OCI-LY3 (cell line): ENCODE data around the gene MAD1L1.

Experiments used
- CTCF ChIP-seq: fragments of 200-600, 300-600 bp; sonication (generic); IDR thresholded peaks from 2 replicates; pipeline ENCODE4 v1.5.1; 2014; ENCODE audit warnings: antibody characterized with exemption, low read length, low read depth
- EZH2phosphoT487 ChIP-seq: fragments of 200-600 bp; shearing (Covaris generic); IDR thresholded peaks from 2 replicates; pipeline ENCODE4 v1.6.1; 2018; ENCODE audit warnings: antibody characterized with exemption, mixed run types, low read depth

GRCh38 chr7:1847260-1848001, 385.3 kb downstream of the MAD1L1 start:
- TF ChIP-seq CTCF = no peak
- no peak for TF ChIP-seq EZH2phosphoT487
